NCI-H128 (cell line): Measurements from ENCODE around the gene WNT11.

Source experiments
- DNase-seq: peaks from one replicate; lab custom pipeline; 2025; ENCODE audit not compliant: unreplicated experiment; lab: John Stamatoyannopoulos, UW

WNT11 gene

DNA sequence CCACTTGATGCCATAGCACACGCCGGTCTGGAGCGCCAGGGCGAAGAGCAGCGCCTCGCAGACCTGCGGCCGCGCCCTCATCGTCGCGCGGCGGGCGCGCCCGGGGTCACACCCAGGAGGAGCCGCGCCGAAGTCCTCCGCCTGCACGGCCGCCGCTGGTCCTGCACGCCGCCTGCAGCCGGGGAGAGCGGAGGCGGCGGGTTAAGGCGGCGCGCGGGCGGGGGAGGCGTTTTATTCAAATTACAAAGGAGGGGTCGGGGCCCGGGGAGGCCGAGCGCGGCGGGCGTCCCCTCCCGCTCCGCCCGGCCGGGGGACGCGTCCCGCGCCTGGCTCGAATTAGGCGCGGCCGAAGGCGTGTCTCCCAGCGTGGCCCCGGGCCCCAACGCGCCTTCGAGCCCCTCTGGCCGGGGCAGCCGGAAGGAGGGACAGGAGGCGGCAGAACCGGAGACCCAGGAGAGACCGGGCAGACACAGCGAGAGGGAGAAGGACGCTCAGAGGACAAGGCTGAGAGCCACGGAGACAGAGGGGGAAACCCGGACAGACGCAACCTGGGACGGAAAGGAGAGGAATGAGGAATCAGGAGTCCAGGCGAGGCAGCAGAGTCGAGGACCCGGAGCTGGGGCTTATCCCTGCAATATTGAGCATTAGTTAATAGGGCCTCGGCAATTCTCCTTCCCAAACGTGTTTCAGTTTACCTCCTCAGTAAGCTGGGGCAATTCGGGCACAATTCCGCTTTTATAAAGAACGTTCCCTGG is at the start of gene WNT11:
Gene WNT11 (minus strand): TSS at position 176 of the 755 bp plus-strand sequence. CDS start 95 bp downstream, at position 81.
- DNase-seq = no peak

DNA sequence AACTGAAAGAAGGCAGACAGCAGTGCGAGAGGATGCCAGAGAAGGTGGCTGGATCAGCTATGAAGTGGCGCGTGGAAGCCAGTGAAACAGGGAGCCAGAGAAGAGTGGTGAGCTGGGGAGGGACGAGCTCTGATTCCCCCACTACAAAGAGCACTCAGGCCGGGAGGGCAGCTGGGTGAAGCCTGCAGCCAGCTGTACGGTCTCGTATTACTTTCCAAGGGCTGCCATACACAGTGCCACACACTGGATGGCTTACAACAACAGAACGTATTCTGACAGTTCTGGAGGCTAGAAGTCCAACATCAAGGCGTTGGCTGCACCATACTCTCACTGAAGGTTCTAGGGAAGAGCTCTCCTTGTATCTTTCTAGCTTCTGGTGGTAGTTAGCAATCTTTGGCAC is 47.1 kb upstream of the WNT11 start:
- no peak for DNase-seq

DNA sequence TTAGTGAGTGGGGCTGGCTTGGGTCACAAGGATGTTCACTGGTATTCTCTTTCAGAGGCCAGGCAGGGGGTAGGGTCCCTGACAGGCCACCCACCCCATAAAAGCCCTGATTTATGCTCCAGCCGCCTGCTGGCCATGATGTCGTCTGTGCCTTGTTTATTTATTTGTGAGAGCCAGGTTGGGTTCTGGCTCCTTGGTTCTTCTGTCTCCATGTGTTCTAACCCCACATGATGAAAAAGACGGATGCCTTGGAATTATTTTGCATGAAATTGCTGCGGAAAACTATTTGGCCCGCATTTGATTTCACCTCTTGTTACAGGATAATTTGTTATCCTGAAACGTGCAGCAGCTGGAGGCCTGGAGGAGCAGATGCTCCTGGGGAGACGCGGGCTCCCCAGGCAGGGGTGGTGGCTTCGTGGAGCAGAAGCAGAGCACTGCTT is 46.3 kb upstream of the WNT11 start:
- DNase-seq = no peak

DNA sequence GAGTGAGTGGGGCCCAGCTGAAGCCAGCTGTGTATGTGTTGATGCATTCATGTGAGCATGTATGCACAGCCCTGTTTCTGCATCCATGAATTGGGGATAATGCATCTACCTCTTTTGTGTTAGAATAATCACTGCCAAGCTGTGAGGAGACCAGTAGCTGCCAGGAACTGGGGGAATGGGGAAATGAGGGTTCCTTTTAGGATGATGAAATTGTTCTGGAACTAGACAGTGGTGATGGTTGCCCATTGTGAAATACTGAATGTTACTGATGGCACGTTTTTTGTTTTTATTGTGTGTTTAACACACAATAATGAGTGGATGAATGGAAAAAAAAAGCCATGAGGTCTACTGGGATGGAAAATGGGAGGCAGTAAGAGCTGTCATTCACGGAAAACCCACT is 45.3 kb upstream of the WNT11 start:
- DNase-seq = no peak

DNA sequence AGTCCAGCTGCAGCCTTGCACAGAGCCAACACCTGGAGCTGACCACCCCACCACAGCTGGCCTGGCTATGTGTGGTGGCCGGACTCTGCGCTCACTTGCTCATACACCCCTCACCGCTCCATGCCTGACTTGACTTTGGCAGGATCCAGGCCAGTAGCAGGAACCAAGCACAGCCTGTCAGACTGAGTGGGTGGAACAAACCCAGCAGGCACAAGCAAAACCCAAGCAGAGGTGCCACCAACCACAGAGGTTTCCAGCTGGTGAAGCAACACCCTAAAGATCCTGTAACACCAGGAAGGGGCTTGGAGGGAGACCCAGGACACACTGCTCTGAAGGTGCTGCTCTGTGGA is 44.9 kb upstream of the WNT11 start:
- no peak for DNase-seq

DNA sequence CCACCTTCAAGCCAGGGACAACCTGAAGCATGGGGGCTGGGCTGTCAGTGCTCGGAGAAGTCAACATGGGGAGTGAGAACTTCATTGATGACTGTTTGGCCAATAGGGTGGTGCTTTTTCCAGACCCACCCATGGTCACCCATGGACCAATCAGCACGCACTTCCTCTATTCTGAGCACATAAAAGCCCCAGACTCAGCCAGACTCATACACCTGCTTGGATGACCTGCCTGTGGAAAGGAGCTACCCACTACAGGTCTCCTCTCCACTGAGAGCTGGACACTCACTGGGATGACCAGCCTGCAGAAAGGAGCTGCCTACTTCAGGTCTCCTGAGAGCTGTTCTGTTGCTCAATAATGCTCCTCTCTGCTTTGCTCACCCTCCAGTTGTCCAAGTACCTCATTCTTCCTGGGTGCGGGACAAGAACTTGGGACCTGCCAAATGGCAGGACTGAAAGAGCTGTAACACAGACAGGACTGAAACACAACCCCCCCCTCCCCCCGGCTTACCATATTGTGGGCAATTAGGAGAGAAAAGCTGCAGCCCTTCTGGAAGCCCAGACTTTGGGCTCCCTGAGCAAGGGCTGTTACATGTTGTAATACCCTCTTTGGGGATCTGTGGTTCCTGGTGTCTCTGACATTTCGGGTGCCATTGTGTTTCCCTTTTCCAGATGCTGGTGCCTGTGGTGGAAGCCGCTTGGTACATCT is 44.4 kb upstream of the WNT11 start:
- DNase-seq = no peak

DNA sequence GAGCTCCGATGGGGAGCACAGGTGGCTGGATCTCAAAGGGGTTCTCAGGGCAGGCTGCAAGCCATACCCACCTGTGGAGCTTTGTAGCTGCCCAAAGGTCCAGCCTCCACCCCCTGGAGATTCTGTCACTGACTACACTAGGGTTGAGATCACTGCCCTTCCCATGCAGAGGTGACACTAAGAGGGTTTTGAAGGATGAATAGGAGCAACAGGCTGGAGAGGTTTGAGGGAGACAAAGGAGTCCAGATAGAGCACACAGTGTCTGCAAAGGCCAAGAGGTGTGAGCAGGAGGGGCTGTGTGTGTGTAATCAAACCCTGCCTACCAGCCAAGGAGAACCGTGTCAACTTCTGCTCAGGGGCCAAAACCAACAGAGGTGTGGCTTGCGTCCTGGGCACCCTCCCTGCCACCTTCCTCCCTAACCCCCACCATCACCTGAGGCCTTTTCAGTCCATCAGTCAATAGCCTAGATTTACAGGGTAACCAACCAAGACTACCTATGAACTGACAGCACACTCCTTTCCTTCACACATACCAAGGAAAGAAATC is 43.0 kb upstream of the WNT11 start:
- no peak for DNase-seq

DNA sequence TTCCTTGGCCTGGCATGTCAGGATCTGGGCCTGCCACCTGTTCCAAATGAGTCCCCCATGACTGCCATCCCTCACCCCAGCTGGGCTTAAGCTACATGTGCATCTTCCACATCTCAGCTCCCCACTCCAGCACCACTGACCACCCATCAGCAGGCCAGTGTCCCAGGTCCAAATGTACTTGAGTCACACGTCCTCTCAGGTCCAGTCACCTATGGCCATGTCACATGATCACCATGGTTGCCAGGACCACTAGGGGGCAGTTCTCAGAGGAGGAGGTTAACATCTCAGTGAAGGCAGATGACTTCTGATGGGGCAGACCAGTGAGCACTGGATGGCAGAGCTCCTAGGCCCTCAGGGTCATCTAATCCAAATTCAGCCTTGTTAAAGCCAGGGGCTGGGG is 41.9 kb upstream of the WNT11 start:
- DNase-seq = no peak

DNA sequence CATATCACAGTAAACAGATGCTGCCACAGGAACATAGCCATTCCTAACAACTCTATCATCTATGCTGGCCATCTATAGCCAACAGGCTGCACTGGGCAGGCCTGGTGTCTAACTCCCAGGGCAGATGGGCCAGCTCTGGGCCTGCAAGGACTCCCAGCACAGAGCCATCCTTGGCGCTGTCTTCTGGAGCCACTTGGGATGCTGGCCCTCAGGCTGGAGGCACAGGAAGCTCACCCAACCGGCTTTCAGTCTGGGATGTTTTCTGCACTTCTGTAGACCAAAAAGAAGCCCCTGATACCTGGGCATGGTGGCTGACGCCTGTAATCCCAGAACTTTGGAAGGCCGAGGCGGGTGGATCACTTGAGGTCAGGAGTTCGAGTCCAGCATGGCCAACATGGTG is 40.8 kb upstream of the WNT11 start:
- DNase-seq = no peak

DNA sequence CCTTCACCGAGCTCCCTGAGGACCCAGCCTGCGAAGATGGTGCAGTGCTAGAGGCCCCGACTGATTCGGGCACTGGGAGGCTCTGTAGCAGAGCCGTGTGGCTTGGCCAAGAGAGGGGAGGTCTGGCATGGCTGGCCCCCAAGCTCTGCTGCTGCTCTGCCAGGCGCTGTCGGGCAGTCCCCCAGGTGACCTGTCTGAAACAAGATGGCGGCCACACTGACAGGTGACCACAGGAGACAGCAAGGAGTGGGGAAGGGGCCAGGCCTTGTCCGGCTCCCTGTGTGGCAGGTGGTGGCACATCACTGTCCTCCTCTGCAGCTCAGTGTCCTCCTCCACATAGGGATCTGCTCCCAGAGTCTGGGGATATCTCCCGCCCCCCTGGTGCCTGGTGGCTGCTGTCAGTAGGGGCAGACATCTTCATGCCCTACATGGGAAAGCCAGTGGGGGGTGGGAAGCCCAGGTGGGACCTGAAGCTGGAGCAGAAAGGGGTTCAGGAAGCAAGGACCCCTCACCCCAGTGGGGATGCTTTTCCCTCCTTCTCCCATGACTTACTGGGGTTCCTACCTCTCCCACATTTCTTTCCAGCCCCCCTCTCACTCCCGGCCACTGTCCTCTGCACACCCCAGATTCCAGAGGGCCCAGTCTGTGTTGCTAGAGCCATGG is 40.1 kb upstream of the WNT11 start:
- DNase-seq = no peak

DNA sequence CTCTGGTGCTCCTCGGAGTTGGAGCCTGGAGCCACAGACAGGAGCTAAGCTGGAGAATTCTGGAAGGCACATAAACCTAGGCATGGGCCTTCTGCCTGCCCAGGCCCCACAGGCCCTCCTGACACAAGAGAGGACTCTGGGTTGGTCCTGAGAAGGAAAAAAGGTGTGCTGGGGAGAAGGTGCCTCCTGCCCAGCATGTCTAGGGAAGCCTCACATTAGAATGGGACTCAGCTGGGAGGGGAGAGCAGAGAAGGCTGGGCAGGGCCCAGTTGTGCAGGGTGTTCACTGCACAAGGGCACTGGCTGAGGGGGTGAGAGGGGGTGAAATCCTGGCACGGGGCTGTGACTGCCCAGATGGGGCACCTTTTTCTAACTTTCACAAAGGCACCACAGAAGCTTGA is 39.4 kb upstream of the WNT11 start:
- no peak for DNase-seq

DNA sequence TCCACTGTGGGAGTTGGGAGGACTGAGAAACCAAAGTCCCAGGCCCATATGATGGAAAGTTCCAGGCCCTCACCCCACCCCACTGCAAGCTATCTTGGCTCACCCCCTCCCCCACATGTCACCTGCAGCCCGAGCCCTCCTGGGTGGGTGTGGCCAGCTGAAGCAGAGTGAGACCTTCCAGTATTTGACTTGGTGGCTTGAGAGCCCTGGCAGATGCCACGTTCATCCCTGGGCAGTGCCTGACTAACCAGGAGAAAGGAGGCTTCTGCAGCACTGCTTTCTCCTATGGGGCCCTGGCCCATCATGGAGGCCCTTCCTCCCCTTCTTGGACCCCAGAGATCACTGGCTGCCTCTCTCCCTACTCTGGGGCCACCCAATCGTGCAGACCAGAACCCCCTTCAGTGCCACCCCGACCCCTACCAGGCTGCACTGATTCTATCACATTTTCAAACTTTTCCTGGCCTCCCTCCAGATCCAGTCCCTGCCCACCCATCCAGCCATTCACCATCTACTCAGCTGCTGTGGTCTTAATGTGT is 38.1 kb upstream of the WNT11 start:
- no peak for DNase-seq

DNA sequence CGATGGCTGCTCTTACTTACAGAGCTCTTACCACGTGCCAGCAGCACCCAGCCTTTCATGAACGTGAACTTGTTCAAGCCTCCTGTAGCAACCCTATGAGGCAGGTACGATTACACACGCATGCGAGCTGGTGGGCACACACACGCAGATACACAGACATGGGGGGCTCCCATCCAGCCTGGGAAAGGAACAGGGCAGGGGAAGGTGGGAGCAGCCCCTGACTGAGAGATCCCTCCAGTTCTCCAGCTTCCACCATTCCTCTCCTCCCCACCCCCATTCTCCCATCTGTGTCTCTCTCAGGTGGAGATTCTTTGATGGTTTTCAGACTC is 37.6 kb upstream of the WNT11 start:
- DNase-seq = no peak

DNA sequence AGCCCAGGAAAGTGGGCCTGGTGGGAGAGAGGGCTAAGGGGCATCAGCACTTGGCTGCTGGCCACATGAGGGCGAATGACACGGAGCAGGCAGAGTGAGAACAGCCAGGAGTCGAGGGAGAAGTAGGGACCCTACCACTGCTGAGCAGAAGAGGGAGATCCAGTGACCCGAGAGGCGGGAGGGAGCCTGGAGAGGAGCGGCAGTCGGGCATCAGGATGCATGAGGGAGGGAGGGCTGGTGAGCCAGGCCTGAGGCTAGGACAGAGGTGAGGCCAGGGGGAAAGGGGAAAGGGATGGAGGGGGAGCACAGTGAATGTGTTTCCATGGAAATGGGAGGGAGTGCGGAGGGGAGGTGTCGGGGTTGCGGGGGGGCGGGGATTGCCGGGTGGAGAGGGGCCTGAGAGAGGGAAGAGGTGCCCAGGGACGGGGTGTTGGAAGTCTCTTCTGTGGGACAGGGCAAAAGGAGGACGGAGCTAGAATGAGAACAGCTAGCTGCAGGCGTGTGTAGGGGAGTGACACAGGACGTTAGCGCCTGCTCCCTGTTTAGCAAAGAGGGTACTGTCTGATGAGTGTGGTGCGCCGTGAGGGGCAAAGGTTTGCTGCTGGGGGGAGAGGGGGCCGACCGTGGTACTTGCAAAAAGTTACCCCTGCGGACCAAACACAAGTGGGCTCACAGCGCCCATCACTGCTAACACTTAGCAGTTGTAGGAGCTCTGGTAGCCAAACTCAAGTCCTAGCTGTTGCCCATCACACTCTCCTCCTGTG is 37.1 kb upstream of the WNT11 start:
- no peak for DNase-seq

DNA sequence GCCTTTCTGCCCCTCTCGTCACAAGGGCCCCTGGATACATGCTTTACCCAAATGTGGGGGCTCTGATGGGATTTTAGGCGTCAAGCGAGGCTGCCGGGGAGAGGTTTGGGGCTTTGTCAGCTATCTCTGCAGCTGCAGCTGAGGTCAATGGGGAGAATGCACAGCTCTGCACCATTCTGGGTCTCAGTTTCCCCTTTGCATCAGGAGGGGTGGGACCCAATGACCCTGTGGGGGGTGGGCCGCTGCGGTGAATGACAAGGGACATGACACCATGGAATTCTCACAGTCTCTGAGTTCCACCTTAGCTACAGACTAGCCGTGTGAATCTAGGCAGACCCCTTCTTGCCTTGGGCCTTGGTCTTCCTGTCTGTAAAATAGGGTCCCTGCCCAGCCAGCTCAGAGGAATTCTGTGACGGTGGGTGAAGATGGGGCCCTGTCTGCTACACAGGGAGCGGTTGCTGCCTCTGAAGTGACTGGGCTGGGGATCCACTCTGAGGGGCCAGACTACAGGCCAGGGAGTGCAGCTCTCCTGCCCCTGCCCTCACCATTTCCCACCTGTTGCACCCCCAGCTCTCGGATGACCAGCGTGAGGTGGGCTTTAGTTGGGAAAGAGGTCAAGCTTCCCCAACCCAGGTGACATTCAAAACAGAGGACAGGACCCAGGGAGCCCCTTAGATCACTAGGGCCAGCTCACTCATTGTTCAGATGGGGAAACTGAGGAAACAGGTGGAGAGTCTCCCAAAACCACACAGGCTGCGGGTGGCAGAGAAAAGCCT is 35.9 kb upstream of the WNT11 start:
- DNase-seq = no peak

DNA sequence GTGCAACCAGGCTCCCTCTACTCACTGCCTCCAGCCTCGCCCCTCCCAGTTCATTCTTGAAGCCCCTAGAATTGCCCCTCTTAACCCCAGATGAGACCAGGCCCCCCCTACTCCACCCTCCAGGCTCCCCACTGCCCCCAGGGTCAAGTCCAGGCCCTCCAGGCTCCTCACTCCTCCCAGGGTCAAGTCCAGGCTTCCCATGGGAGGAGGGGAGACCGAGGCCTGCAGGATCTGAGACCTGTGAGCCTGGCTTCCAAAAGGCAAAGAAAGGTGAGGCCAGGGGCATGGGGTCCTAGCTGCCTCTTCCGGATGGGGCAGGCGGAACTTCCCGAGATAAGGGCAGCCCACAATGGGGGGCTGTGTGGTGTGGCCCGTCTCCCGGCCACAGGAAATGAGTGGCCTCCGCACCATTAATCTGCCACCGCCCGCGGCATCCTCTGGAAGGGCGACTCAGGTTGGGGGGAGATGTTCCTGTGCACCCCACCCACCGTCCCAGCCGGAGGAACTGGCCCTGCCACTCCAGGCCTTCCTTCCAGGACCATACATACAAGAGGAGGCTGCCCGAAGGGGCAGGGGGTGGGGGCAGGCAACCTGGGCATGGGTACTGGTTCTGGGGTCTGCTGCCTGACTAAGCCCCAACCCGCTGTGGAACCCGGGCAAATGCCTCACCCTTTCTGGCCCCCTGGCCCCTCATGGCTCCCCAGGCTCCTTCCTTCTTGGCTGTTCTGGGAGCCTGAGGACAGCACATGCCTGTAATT is 35.1 kb upstream of the WNT11 start:
- no peak for DNase-seq

DNA sequence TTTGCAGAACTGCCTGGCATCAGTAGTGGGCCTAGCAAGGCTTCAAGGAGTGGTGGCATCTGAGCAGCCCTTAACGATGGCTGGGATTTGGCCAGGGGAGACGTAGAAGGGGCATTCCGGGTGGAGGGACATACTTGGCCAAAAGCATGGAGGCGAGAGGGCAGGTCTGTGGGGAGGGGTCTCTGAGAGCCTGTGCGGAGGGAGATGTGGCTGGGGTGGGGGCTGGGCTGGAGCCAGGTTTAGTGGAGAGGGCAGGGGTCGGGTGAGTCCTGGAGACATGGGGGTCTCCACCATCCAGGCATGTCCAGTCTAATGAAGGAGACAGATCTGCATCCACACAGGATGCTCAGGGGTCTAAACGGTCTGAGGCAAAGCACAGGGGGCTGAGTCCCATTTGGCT is 34.4 kb upstream of the WNT11 start:
- DNase-seq = no peak

DNA sequence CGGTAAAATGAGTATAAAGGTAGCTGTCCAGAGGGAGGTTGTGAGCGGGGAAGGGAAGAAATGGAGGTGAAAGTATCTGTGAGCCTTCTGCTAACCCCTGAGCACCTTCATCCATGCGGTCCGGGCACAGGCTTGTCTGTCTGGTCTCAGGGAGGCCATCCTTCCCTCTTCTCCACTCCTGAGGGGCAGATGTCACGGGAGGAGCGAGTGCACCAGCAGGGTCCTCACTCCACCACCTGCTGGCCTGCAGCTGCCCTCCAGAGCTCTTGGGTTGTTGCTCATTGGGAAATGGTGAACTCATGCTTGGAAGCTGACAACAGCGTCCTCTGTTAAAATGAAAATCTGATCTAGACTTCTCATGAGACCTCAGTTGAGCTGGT is 33.8 kb upstream of the WNT11 start:
- DNase-seq = no peak

DNA sequence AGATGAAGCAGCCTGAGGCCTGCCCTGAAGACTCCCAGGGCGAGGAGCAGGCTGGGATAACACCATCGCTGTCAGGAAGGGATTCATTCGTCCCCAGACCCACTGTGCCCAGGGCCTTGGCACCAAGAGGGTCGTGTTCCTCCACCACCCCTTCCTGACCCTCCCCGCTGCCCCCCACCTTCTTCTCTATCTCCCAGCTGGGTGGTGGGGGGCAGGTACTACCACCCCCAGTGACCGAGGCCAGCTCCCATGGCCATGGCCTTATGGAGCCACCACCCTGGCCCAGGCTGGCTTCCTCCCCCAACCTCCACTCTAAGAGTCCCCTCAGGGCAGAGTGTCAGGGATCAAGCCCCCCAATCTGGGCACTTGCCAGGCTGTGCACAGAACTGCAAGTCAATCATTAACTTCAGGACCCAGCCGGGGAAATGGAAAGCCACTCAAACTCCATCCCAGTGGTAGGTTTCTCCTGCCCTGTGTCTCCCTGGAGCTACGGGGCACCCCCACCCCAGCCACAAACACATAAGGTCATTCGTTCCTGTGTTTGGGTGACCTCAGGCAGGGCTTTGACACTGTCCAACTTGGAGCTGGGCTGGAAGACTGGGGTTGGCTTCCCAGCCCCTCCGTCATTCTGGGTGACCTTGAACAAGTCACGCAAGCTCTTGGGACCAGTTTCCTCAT is 33.3 kb upstream of the WNT11 start:
- DNase-seq = no peak
